Naive B cell (primary cell): ENCODE results near the gene ANKRA2. TPM values are rescaled to one million over a fixed set of nuclear protein-coding genes. Genes with fewer than 3 reads are reported as not detected.

ENCODE experiments used
- ATAC-seq, 2 donors: fragments of 150-1000 bp; cut with Tn5 transposase; 2 replicates each; pipeline ENCODE4 v1.10.0; 2021; ENCODE audit warnings: low read depth in 2 of 2, mild to moderate bottlenecking in 2 of 2, moderate library complexity in 2 of 2
- DNase-seq: peaks from one replicate; pipeline ENCODE4 v3.0.0; 2022
- H3K27ac Mint-ChIP-seq, 6 donors: one replicate each; pipeline ENCODE4 v1.8.0; 2020 to 2022; ENCODE audit warnings: mild to moderate bottlenecking in 6 of 6, mixed read lengths in 6 of 6, moderate library complexity in 5 of 6, inconsistent platforms in 2 of 6
- H3K27me3 Mint-ChIP-seq, 3 donors: one replicate each; pipeline ENCODE4 v1.8.0; 2021 to 2022; ENCODE audit warnings: mixed read lengths in 3 of 3, mild to moderate bottlenecking in 1 of 3
- H3K36me3 Mint-ChIP-seq, 2 donors: one replicate each; pipeline ENCODE4 v1.8.0; 2020 to 2022; ENCODE audit warnings: mixed read lengths in 2 of 2, inconsistent platforms in 1 of 2, mild to moderate bottlenecking in 1 of 2
- H3K4me1 Mint-ChIP-seq, 3 donors: one replicate each; pipeline ENCODE4 v1.8.0; 2020 to 2022; ENCODE audit warnings: mixed read lengths in 3 of 3, inconsistent platforms in 1 of 3, mild to moderate bottlenecking in 1 of 3, moderate library complexity in 1 of 3
- H3K4me3 Mint-ChIP-seq, 8 donors: one replicate each; pipeline ENCODE4 v1.8.0; 2020 to 2022; ENCODE audit warnings: mild to moderate bottlenecking in 8 of 8, mixed read lengths in 8 of 8, moderate library complexity in 8 of 8, inconsistent platforms in 2 of 8
- H3K9me3 Mint-ChIP-seq, 7 donors: one replicate each; pipeline ENCODE4 v1.8.0; 2020 to 2022; ENCODE audit warnings: mixed read lengths in 7 of 7, mild to moderate bottlenecking in 5 of 7, inconsistent platforms in 2 of 7, moderate library complexity in 1 of 7
- polyA plus RNA-seq, 6 donors: library from polyadenylated mRNA; unstranded; fragments of 300-500 nt; fragmentation: Illumina TruSeq; gene quantifications; one replicate each; pipeline ENCODE4 v1.2.3, GENCODE V29; 2021; ENCODE audit warnings: low read depth in 6 of 6

Gene ANKRA2
- polyA plus RNA-seq, 6 donors from 2014 or later, result 21.1 to 34.4 (median 26.3) TPM

- ATAC-seq (peak; percentile 42 to 61), DNase-seq (peak; percentile 54)
- Mint-ChIP-seq H3K4me3 (no peak overlapping the region), H3K36me3 (no peaks in the 10 kb centered on the region), H3K4me1 (no peaks in the 10 kb centered on the region), H3K27ac (peak overlapping the region in 1 of 6 donors; percentile 8), H3K9me3 (no peaks in the 10 kb centered on the region), H3K27me3 (no peaks in the 10 kb centered on the region)
These were observed 25.8 kb upstream of the ANKRA2 start for GRCh38 chr5:73591102-73591695.

- no peak overlapping the region for H3K27ac Mint-ChIP-seq
- H3K9me3 Mint-ChIP-seq, result no peaks in the 10 kb centered on the region
These were observed 22.5 kb upstream of the ANKRA2 start for GRCh38 chr5:73587923-73588322.

GRCh38 chr5:73582285-73583145 lies 17.1 kb upstream of the ANKRA2 start:
- H3K27me3 Mint-ChIP-seq, result no peaks in the 10 kb centered on the region
- no peak for ATAC-seq
- peaks cover 21 to 23% of the 10 kb centered on the region in 2 donors for H3K36me3 Mint-ChIP-seq
- no peaks in the 10 kb centered on the region for H3K9me3 Mint-ChIP-seq
- no peak for DNase-seq
- H3K27ac Mint-ChIP-seq, result no peak overlapping the region
- H3K4me1 Mint-ChIP-seq, result no peaks in the 10 kb centered on the region
- H3K4me3 Mint-ChIP-seq, result no peak overlapping the region

More at GRCh38 chr5:73587923-73588322, 22.5 kb upstream of the ANKRA2 start:
- no peaks in the 10 kb centered on the region for H3K27me3 Mint-ChIP-seq
- ATAC-seq (no peak), DNase-seq (no peak)
- H3K4me3 Mint-ChIP-seq, result no peak overlapping the region
- H3K36me3 Mint-ChIP-seq, result no peaks in the 10 kb centered on the region
- no peaks in the 10 kb centered on the region for H3K4me1 Mint-ChIP-seq

- peak overlapping the region; percentile 97 to 100 (median 100) for H3K27ac Mint-ChIP-seq
- ATAC-seq (peak in 1 of 2 donors; percentile 37), DNase-seq (no peak)
- no peaks in the 10 kb centered on the region for H3K9me3 Mint-ChIP-seq
- H3K36me3 Mint-ChIP-seq, result peaks cover 6 to 11% of the 10 kb centered on the region in 2 donors
- peak overlapping the region; percentile 84 to 100 (median 98) for H3K4me3 Mint-ChIP-seq
- no peaks in the 10 kb centered on the region for H3K27me3 Mint-ChIP-seq
- H3K4me1 Mint-ChIP-seq, result peaks cover 20 to 34% (median 28%) of the 10 kb centered on the region in 3 donors
These were observed 619 bp upstream of the ANKRA2 start for GRCh38 chr5:73565969-73566547.

GRCh38 chr5:73564675-73565074 lies 764 bp downstream of the ANKRA2 start:
- peak overlapping the region; percentile 84 to 100 (median 98) for H3K4me3 Mint-ChIP-seq
- H3K9me3 Mint-ChIP-seq, result no peaks in the 10 kb centered on the region
- peaks cover 7 to 11% of the 10 kb centered on the region in 2 donors for H3K36me3 Mint-ChIP-seq
- DNase-seq (no peak), ATAC-seq (no peak)
- peak overlapping the region; percentile 97 to 100 (median 100) for H3K27ac Mint-ChIP-seq
- no peaks in the 10 kb centered on the region for H3K27me3 Mint-ChIP-seq
- H3K4me1 Mint-ChIP-seq, result peaks cover 26 to 34% (median 34%) of the 10 kb centered on the region in 3 donors

- no peaks in the 10 kb centered on the region for H3K27me3 Mint-ChIP-seq
- H3K9me3 Mint-ChIP-seq, result no peaks in the 10 kb centered on the region
- H3K27ac Mint-ChIP-seq, result peak overlapping the region; percentile 73 to 100 (median 98)
- peaks cover 7 to 12% of the 10 kb centered on the region in 2 donors for H3K36me3 Mint-ChIP-seq
- peaks cover 26 to 34% (median 34%) of the 10 kb centered on the region in 3 donors for H3K4me1 Mint-ChIP-seq
- DNase-seq (no peak), ATAC-seq (no peak)
- H3K4me3 Mint-ChIP-seq, result peak overlapping the region; percentile 84 to 100 (median 98)
These were observed 1.4 kb downstream of the ANKRA2 start for GRCh38 chr5:73564018-73564417.

GRCh38 chr5:73558950-73559349 lies 6.5 kb downstream of the ANKRA2 start:
- no peaks in the 10 kb centered on the region for H3K9me3 Mint-ChIP-seq
- H3K36me3 Mint-ChIP-seq, result peaks cover 7 to 26% of the 10 kb centered on the region in 2 donors
- H3K4me1 Mint-ChIP-seq, result peaks cover 7 to 20% (median 13%) of the 10 kb centered on the region in 3 donors
- H3K27ac Mint-ChIP-seq, result peak overlapping the region in 1 of 6 donors; percentile 7
- ATAC-seq, result no peak
- no peak overlapping the region for H3K4me3 Mint-ChIP-seq
- no peaks in the 10 kb centered on the region for H3K27me3 Mint-ChIP-seq
- no peak for DNase-seq

GRCh38 chr5:73552642-73553041 lies 12.8 kb downstream of the ANKRA2 start:
- ATAC-seq (no peak), DNase-seq (no peak)
- H3K36me3 Mint-ChIP-seq, result peaks cover 0 to 18% of the 10 kb centered on the region in 2 donors
- no peak overlapping the region for H3K27ac Mint-ChIP-seq
- no peaks in the 10 kb centered on the region for H3K27me3 Mint-ChIP-seq
- no peak overlapping the region for H3K4me3 Mint-ChIP-seq
- H3K9me3 Mint-ChIP-seq, result no peaks in the 10 kb centered on the region
- no peaks in the 10 kb centered on the region for H3K4me1 Mint-ChIP-seq

- Mint-ChIP-seq H3K4me1 (no peaks in the 10 kb centered on the region), H3K36me3 (peaks cover 0 to 11% of the 10 kb centered on the region in 2 donors), H3K9me3 (no peaks in the 10 kb centered on the region), H3K27ac (peak overlapping the region in 1 of 6 donors; percentile 54), H3K4me3 (no peak overlapping the region), H3K27me3 (peaks cover 5 to 7% (median 5%) of the 10 kb centered on the region in 3 donors)
- DNase-seq (no peak), ATAC-seq (no peak)
These were observed 15.4 kb downstream of the ANKRA2 start for GRCh38 chr5:73550016-73550415.

GRCh38 chr5:73545403-73545779 lies 20.0 kb downstream of the ANKRA2 start:
- Mint-ChIP-seq H3K27ac (peak overlapping the region in 1 of 6 donors; percentile 36), H3K36me3 (no peaks in the 10 kb centered on the region), H3K27me3 (peaks cover 26 to 42% (median 41%) of the 10 kb centered on the region in 3 donors), H3K4me1 (no peaks in the 10 kb centered on the region), H3K9me3 (no peaks in the 10 kb centered on the region), H3K4me3 (no peak overlapping the region)
- DNase-seq, result no peak
- no peak for ATAC-seq

- DNase-seq, result no peak
These were observed 20.7 kb downstream of the ANKRA2 start for GRCh38 chr5:73544429-73545402.

GRCh38 chr5:73542020-73542419 lies 23.4 kb downstream of the ANKRA2 start:
- ATAC-seq, result no peak
- Mint-ChIP-seq H3K27me3 (peaks cover 34 to 51% (median 49%) of the 10 kb centered on the region in 3 donors), H3K9me3 (no peaks in the 10 kb centered on the region)

More at GRCh38 chr5:73544429-73545402, 20.7 kb downstream of the ANKRA2 start:
- H3K4me3 Mint-ChIP-seq, result no peak overlapping the region
- H3K27ac Mint-ChIP-seq, result peak overlapping the region in 1 of 6 donors; percentile 36
- no peaks in the 10 kb centered on the region for H3K9me3 Mint-ChIP-seq
- H3K27me3 Mint-ChIP-seq, result peaks cover 33 to 48% (median 48%) of the 10 kb centered on the region in 3 donors
- no peaks in the 10 kb centered on the region for H3K36me3 Mint-ChIP-seq
- ATAC-seq, result no peak
- H3K4me1 Mint-ChIP-seq, result no peaks in the 10 kb centered on the region

More at GRCh38 chr5:73542020-73542419, 23.4 kb downstream of the ANKRA2 start:
- Mint-ChIP-seq H3K36me3 (no peaks in the 10 kb centered on the region), H3K4me3 (no peak overlapping the region), H3K27ac (no peak overlapping the region), H3K4me1 (no peaks in the 10 kb centered on the region)
- DNase-seq, result no peak
